Measurements from ENCODE around the gene TMC6. TPM values are rescaled to one million over a fixed set of nuclear protein-coding genes. Genes with fewer than 3 reads are reported as not detected.
"Not testable (repeated sequence)": the region's sequence is repeated elsewhere in the genome, so short reads cannot be mapped to it uniquely, and the experiment has no call there.

The TMC6 gene
- total RNA-seq, 1 experiment from 2014 or later, result 97.7 TPM

DNA sequence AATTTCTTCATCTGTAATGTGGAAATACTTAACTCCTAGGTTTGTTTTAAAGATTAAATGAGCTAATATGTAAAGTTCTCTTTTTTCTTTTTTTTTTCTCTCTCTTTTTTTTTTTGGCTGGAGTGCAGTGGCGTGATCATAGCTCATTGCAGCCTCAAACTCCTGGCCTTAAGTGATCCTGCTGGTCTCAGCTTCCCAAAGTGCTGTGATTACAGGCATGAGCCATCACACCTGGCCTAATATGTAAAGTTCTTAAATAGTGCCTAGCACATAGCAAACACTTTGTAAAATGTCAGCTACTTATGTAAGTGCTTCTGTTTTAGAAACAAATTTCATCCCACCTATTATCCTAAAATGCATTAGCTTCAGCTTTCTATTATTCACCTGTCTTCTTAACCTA, 40.0 kb downstream of the TMC6 start:
- Histone ChIP-seq H4K20me1 (ENCODE audit: insufficient read depth) (no peaks in the 10 kb centered on the region), H3K79me2 (ENCODE audit: low read depth) (no peaks in the 10 kb centered on the region), H2AFZ (no peak overlapping the region), H3F3A (ENCODE audit: insufficient read depth, low read depth) (no peaks in the 10 kb centered on the region), H3K27me3 (ENCODE audit: insufficient read depth, low read depth) (peaks cover 3% of the 10 kb centered on the region; the same call in 1 of the 2 replicates), H3K4me2 (no peak overlapping the region), H3K27ac (no peak overlapping the region), H3K9me2 (ENCODE audit: insufficient read depth) (no peaks in the 10 kb centered on the region), H3K4me3 (no peak overlapping the region), H3K9me3 (ENCODE audit: insufficient read depth, low read depth) (no peaks in the 10 kb centered on the region), H3K4me1 (replicated peaks; ENCODE audit: insufficient read depth) (no peaks in the 10 kb centered on the region), H3K36me3 (ENCODE audit: low read depth) (no peaks in the 10 kb centered on the region)
- POLR2A ChIA-PET (ENCODE audit: unreplicated experiment), result no interaction called here
- DNase-seq, result no peak
- intact Hi-C loops (cut with micrococcal nuclease; ENCODE audit: unreplicated experiment), result loop anchor here (5.0 kb wide), 1 partner anchor 334 kb away; no protein-coding TSS in a partner anchor
- TF ChIP-seq, protein P1, sequence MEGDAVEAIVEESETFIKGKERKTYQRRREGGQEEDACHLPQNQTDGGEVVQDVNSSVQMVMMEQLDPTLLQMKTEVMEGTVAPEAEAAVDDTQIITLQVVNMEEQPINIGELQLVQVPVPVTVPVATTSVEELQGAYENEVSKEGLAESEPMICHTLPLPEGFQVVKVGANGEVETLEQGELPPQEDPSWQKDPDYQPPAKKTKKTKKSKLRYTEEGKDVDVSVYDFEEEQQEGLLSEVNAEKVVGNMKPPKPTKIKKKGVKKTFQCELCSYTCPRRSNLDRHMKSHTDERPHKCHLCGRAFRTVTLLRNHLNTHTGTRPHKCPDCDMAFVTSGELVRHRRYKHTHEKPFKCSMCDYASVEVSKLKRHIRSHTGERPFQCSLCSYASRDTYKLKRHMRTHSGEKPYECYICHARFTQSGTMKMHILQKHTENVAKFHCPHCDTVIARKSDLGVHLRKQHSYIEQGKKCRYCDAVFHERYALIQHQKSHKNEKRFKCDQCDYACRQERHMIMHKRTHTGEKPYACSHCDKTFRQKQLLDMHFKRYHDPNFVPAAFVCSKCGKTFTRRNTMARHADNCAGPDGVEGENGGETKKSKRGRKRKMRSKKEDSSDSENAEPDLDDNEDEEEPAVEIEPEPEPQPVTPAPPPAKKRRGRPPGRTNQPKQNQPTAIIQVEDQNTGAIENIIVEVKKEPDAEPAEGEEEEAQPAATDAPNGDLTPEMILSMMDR (conservative IDR thresholded peaks at IDR 0.05), result no peak
- no peak for TF ChIP-seq EZH2 (IDR thresholded peaks at IDR 0.05; ENCODE audit: low read depth)
- CTCF ChIA-PET, result interaction anchor here (0.6 kb wide), 1 partner anchor 1236 kb away, joined by 4 read pairs; no protein-coding TSS in a partner anchor
- no TSS peak for BruUV-seq (replicated peaks)

GRCh38 chr17:78086740-78087139, 41.8 kb downstream of the TMC6 start:
- no peak overlapping the region for H3K4me2 ChIP-seq
- TF ChIP-seq EZH2 (IDR thresholded peaks at IDR 0.05; ENCODE audit: low read depth), result no peak
- TF ChIP-seq, protein P1 (conservative IDR thresholded peaks at IDR 0.05), result no peak
- no peaks in the 10 kb centered on the region for H3F3A ChIP-seq (ENCODE audit: insufficient read depth, low read depth)
- no peak overlapping the region for H3K27ac ChIP-seq
- H2AFZ ChIP-seq, result no peak overlapping the region
- no peaks in the 10 kb centered on the region for H3K9me2 ChIP-seq (ENCODE audit: insufficient read depth)
- no peaks in the 10 kb centered on the region for H3K9me3 ChIP-seq (ENCODE audit: insufficient read depth, low read depth)
- no peaks in the 10 kb centered on the region for H4K20me1 ChIP-seq (ENCODE audit: insufficient read depth)
- no peaks in the 10 kb centered on the region for H3K36me3 ChIP-seq (ENCODE audit: low read depth)
- CTCF ChIA-PET, result no interaction called here
- BruUV-seq (replicated peaks), result no TSS peak
- H3K27me3 ChIP-seq (ENCODE audit: insufficient read depth, low read depth), result peaks cover 3% of the 10 kb centered on the region; the same call in 1 of the 2 replicates
- no peaks in the 10 kb centered on the region for H3K4me1 ChIP-seq (replicated peaks; ENCODE audit: insufficient read depth)
- no peaks in the 10 kb centered on the region for H3K79me2 ChIP-seq (ENCODE audit: low read depth)
- POLR2A ChIA-PET (ENCODE audit: unreplicated experiment), result no interaction called here
- H3K4me3 ChIP-seq, result no peak overlapping the region
- DNase-seq, result no peak
- intact Hi-C loops (cut with micrococcal nuclease; ENCODE audit: unreplicated experiment), result loop anchor here (5.0 kb wide), 1 partner anchor 336 kb away; no protein-coding TSS in a partner anchor

- Histone ChIP-seq H3K4me1 (replicated peaks; ENCODE audit: insufficient read depth) (no peaks in the 10 kb centered on the region), H3K27me3 (ENCODE audit: insufficient read depth, low read depth) (peaks cover 10% of the 10 kb centered on the region), H3K9me3 (ENCODE audit: insufficient read depth, low read depth) (no peaks in the 10 kb centered on the region), H2AFZ (no peak overlapping the region), H4K20me1 (ENCODE audit: insufficient read depth) (no peaks in the 10 kb centered on the region), H3K9me2 (ENCODE audit: insufficient read depth) (no peaks in the 10 kb centered on the region), H3F3A (ENCODE audit: insufficient read depth, low read depth) (no peaks in the 10 kb centered on the region), H3K4me2 (no peak overlapping the region), H3K36me3 (ENCODE audit: low read depth) (no peaks in the 10 kb centered on the region), H3K79me2 (ENCODE audit: low read depth) (no peaks in the 10 kb centered on the region), H3K4me3 (no peak overlapping the region), H3K27ac (no peak overlapping the region)
- intact Hi-C loops (cut with micrococcal nuclease; ENCODE audit: unreplicated experiment), result no loop called here
- BruUV-seq (replicated peaks), result no TSS peak
- no peak for DNase-seq
- ChIA-PET POLR2A (ENCODE audit: unreplicated experiment) (no interaction called here), CTCF (interaction anchor here (0.5 kb wide), 1 partner anchor 123 kb away, joined by 6 read pairs; no protein-coding TSS in a partner anchor)
- TF ChIP-seq EZH2 (IDR thresholded peaks at IDR 0.05; ENCODE audit: low read depth), result no peak
- TF ChIP-seq, protein P1 (conservative IDR thresholded peaks at IDR 0.05), result no peak
Observed at GRCh38 chr17:78082988-78083387, 45.6 kb downstream of the TMC6 start.

- H3K36me3 ChIP-seq (ENCODE audit: low read depth); intact Hi-C loops (cut with micrococcal nuclease; ENCODE audit: unreplicated experiment); H3K4me1 ChIP-seq (replicated peaks; ENCODE audit: insufficient read depth); H3K9me2 ChIP-seq (ENCODE audit: insufficient read depth); H3K79me2 ChIP-seq (ENCODE audit: low read depth); H2AFZ ChIP-seq; BruUV-seq (replicated peaks); POLR2A ChIA-PET (ENCODE audit: unreplicated experiment); H3K4me2 ChIP-seq; H3K9me3 ChIP-seq (ENCODE audit: insufficient read depth, low read depth); H3K27ac ChIP-seq; H4K20me1 ChIP-seq (ENCODE audit: insufficient read depth); CTCF ChIA-PET; DNase-seq; H3K4me3 ChIP-seq; H3F3A ChIP-seq (ENCODE audit: insufficient read depth, low read depth): not testable (repeated sequence)
- peaks cover 10% of the 10 kb centered on the region for H3K27me3 ChIP-seq (ENCODE audit: insufficient read depth, low read depth)
Observed at GRCh38 chr17:78082355-78082872, 46.1 kb downstream of the TMC6 start.
